Osteocyte (in vitro differentiated cells): ENCODE measurements around the gene SOS1. TPM values are rescaled to one million over a fixed set of nuclear protein-coding genes. Genes with fewer than 3 reads are reported as not detected.

Experiments used
- DNase-seq: peaks from one replicate; pipeline ENCODE4 v3.0.0; 2021; ENCODE audit warnings: mixed read lengths; ENCODE audit not compliant: unreplicated experiment; ENCODE audit errors: extremely low spot score
- H3K27ac Mint-ChIP-seq: one replicate; pipeline ENCODE4 v1.8.0; 2021; ENCODE audit warnings: mild to moderate bottlenecking, mixed read lengths; ENCODE audit not compliant: unreplicated experiment
- H3K27me3 Mint-ChIP-seq: one replicate; pipeline ENCODE4 v1.8.0; 2021; ENCODE audit warnings: mixed read lengths; ENCODE audit not compliant: unreplicated experiment
- H3K36me3 Mint-ChIP-seq: one replicate; pipeline ENCODE4 v1.8.0; 2021; ENCODE audit warnings: mixed read lengths; ENCODE audit not compliant: unreplicated experiment
- H3K4me1 Mint-ChIP-seq: one replicate; pipeline ENCODE4 v1.8.0; 2021; ENCODE audit warnings: mixed read lengths; ENCODE audit not compliant: unreplicated experiment
- H3K4me3 Mint-ChIP-seq: one replicate; pipeline ENCODE4 v1.8.0; 2021; ENCODE audit warnings: mild to moderate bottlenecking, moderate library complexity, mixed read lengths; ENCODE audit not compliant: unreplicated experiment
- H3K9me3 Mint-ChIP-seq: one replicate; pipeline ENCODE4 v1.8.0; 2021; ENCODE audit warnings: mixed read lengths; ENCODE audit not compliant: unreplicated experiment
- long read RNA-seq: library from polyadenylated mRNA; unstranded; transcript quantifications from one replicate; pipeline ENCODE4 v2.0.0, GENCODE V29; 2021
- total RNA-seq: library from RNA; stranded (reverse); gene quantifications from 2 replicates; pipeline ENCODE4 v1.2.1, GENCODE V29; 2021
- TF ChIP-seq, protein P1 (sequence below): fragments of 200-600 bp; sonication (generic); IDR thresholded peaks from 2 replicates; pipeline ENCODE4 v1.5.0; 2021; ENCODE audit warnings: antibody characterized with exemption, mild to moderate bottlenecking, moderate library complexity

Gene SOS1
- 35.6 and 36.8 TPM in 2 replicates for total RNA-seq
- long read RNA-seq, partial matches to known transcripts: 21 of 30 reads
- long read RNA-seq, other reads (novel, unspliced or antisense): 9 of 30 reads

DNA sequence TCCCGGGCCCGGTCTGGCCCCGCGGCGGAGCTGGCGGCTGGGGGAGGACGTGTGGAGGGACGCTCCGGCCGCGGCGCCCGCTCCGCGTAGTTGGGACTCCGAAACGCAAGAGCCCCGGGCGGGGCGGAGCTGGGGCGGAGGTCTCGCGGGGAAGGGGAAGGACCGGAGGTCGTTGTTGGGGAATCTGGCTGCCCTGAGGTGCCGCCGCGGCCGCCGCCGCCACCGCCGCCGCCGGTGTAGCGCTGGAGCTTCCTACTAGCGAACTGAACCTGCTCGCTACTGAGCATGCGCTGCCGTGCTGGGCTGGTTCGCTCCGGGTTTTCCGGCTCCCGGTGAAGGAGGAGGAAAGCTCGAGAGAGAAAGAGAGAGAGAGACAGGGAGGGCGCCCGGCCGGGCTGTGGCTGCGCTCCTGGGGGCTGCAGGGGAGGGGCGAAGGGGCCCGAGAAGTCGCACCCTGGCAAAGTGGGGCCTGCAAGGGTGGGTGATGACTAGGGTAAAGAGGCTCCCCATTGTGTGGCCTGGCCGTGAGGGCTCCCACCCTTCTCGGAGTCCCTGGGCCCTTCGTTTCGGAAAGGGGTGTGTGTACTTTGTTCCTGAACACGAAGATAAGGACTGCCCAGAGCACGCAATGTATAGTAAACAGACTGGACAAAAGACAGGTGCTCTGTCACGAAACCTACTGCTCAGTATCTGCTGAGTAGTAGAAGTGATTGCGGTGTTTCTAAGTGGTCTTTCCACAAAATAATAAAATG lies at the start of gene SOS1:
Gene SOS1, minus strand, starts transcription at position 281 of the 752 bp plus-strand sequence. CDS start 629 bp downstream, outside the sequence.
- peak within 1 kb of the TSS; percentile 85 for H3K4me3 Mint-ChIP-seq
- H3K36me3 Mint-ChIP-seq: peaks cover 6% of the 10 kb centered on the region
- H3K9me3 Mint-ChIP-seq: no peaks in the 10 kb centered on the region
- peaks cover 54% of the 10 kb centered on the region for H3K4me1 Mint-ChIP-seq
- H3K27ac Mint-ChIP-seq: peak within 1 kb of the TSS; percentile 98
- H3K27me3 Mint-ChIP-seq: no peaks in the 10 kb centered on the region
- TF ChIP-seq, protein P1, sequence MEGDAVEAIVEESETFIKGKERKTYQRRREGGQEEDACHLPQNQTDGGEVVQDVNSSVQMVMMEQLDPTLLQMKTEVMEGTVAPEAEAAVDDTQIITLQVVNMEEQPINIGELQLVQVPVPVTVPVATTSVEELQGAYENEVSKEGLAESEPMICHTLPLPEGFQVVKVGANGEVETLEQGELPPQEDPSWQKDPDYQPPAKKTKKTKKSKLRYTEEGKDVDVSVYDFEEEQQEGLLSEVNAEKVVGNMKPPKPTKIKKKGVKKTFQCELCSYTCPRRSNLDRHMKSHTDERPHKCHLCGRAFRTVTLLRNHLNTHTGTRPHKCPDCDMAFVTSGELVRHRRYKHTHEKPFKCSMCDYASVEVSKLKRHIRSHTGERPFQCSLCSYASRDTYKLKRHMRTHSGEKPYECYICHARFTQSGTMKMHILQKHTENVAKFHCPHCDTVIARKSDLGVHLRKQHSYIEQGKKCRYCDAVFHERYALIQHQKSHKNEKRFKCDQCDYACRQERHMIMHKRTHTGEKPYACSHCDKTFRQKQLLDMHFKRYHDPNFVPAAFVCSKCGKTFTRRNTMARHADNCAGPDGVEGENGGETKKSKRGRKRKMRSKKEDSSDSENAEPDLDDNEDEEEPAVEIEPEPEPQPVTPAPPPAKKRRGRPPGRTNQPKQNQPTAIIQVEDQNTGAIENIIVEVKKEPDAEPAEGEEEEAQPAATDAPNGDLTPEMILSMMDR: no peak
- peak; percentile 98 for DNase-seq

DNA sequence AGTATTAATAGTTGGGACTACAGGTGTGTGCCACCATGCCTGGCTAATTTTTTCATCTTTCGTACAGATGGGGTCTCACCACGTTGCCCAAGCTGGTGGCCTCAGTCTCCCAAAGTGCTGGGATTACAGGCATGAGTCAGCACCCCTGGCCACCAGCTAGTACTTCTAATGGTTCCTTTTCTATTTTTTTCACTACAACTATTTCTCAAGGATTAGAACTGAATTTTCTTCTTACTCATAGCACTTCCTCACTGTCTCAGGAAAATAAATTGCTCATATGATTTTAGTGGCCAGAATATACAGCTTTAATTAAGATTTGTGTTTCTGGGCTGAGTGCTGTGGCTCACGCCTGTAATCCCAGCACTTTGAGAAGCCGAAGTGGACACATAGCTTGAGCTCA lies 43.2 kb upstream of the SOS1 start:
- Mint-ChIP-seq H3K27me3 (peaks cover 10% of the 10 kb centered on the region), H3K4me3 (no peak overlapping the region), H3K36me3 (no peaks in the 10 kb centered on the region), H3K4me1 (no peaks in the 10 kb centered on the region), H3K27ac (no peak overlapping the region), H3K9me3 (no peaks in the 10 kb centered on the region)
- TF ChIP-seq, protein P1: no peak
- DNase-seq: no peak

DNA sequence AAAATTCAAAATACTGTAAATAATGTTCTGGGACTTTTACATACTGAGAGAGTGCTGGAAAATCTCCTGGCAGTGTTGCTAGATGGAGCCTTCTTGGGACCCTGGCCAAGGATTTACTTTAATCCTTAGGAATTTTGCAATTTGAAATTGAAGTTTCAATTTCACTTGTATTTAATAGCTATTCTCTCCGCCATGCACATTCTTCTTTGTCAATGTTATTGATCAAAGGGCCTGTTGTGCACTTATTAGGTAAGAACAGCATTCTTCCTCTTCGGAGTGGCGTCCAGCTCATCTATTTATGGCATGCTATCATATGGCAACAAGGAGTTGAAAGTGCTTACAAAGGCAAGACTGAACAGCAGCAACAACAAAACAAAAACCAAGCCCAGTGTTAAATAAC lies 40.1 kb upstream of the SOS1 start:
- TF ChIP-seq, protein P1: no peak
- H3K4me3 Mint-ChIP-seq: no peak overlapping the region
- no peaks in the 10 kb centered on the region for H3K9me3 Mint-ChIP-seq
- no peaks in the 10 kb centered on the region for H3K36me3 Mint-ChIP-seq
- no peaks in the 10 kb centered on the region for H3K4me1 Mint-ChIP-seq
- no peak overlapping the region for H3K27ac Mint-ChIP-seq
- no peak for DNase-seq
- peaks cover 10% of the 10 kb centered on the region for H3K27me3 Mint-ChIP-seq

DNA sequence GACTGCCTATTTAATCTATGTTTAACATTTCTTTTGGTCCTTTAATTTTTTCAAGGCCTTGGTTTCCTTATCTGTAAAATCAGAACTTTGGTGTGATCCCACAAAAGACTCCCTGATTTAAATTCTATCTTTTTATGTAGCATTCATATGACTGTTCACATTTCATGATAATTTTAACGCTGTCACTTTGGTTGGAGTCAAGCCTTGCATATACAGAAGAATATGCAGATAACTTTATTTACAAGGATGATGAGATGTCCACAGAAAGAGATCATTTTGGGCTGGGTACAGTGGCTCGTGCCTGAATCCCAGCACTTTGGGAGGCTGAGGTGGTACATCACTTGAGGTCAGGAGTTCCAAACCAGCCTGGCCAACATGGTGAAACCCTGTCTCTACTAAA lies 38.4 kb upstream of the SOS1 start:
- Mint-ChIP-seq H3K4me1 (no peaks in the 10 kb centered on the region), H3K27ac (no peak overlapping the region), H3K36me3 (no peaks in the 10 kb centered on the region), H3K4me3 (no peak overlapping the region), H3K27me3 (peaks cover 5% of the 10 kb centered on the region), H3K9me3 (no peaks in the 10 kb centered on the region)
- DNase-seq: no peak
- TF ChIP-seq, protein P1: no peak

DNA sequence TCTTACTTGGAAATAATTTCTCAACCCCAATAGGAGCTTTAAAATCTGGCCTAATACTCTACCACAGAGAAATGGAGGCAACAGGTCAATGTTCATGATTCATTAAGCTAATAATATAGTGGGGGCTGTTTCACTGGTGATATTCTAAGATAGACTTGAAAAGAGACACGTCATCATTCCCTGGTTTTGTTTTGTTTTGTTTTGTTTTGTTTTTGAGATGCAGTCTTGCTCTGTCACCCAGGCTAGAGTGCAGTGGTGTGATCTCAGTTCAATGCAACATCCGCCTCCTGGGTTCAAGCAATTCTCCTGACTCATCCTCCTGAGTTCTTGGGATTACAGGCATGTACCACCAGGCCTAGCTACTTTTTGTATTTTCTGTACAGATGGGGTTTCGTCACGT lies 37.5 kb upstream of the SOS1 start:
- Mint-ChIP-seq H3K36me3 (no peaks in the 10 kb centered on the region), H3K9me3 (no peaks in the 10 kb centered on the region), H3K27ac (no peak overlapping the region), H3K27me3 (peaks cover 4% of the 10 kb centered on the region), H3K4me3 (no peak overlapping the region), H3K4me1 (no peaks in the 10 kb centered on the region)
- DNase-seq: no peak
- TF ChIP-seq, protein P1: no peak
